SU-DHL-6 (cell line): ENCODE data around the gene GPC3.

Source experiments
- H2AFZ ChIP-seq: fragments of 200-600 bp; sonication (generic); 2 replicates; pipeline ENCODE4 v1.6.1; 2014; ENCODE audit warnings: low read depth, mild to moderate bottlenecking, moderate library complexity, mixed read lengths, antibody characterized with exemption, low read length; ENCODE audit not compliant: severe bottlenecking
- H3F3A ChIP-seq: fragments of 200-600 bp; shearing (Covaris generic); 2 replicates; pipeline ENCODE4 v1.6.0; 2016; ENCODE audit warnings: antibody characterized with exemption, mild to moderate bottlenecking; ENCODE audit not compliant: insufficient read depth
- H3K27ac ChIP-seq: fragments of 200-600 bp; sonication (generic); 2 replicates; pipeline ENCODE4 v1.5.1; 2016; ENCODE audit warnings: low read depth, mild to moderate bottlenecking, low read length, moderate library complexity, mixed read lengths
- H3K27me3 ChIP-seq: fragments of 200-600 bp; sonication (generic), shearing (Covaris generic); 2 replicates; pipeline ENCODE4 v1.6.0; 2014; ENCODE audit warnings: mild to moderate bottlenecking, low read length
- H3K36me3 ChIP-seq: fragments of 200-600 bp; sonication (generic); 2 replicates; pipeline ENCODE4 v1.6.1; 2014; ENCODE audit warnings: mild to moderate bottlenecking, low read length, mixed read lengths
- H3K4me2 ChIP-seq: fragments of 300-600, 200-600 bp; shearing (Covaris generic), sonication (generic); 2 replicates; pipeline ENCODE4 v1.6.0; 2014; ENCODE audit warnings: low read length, low read depth, mild to moderate bottlenecking; ENCODE audit not compliant: poor library complexity, severe bottlenecking
- H3K4me3 ChIP-seq: fragments of 200-600 bp; sonication (generic); 2 replicates; pipeline ENCODE4 v1.5.1; 2014; ENCODE audit warnings: antibody characterized with exemption, low read length, mild to moderate bottlenecking, mixed read lengths; ENCODE audit not compliant: insufficient read depth, poor library complexity, severe bottlenecking
- H3K79me2 ChIP-seq: fragments of 200-600 bp; sonication (generic); 2 replicates; pipeline ENCODE4 v1.6.1; 2014; ENCODE audit warnings: mild to moderate bottlenecking, low read length, moderate library complexity; ENCODE audit not compliant: insufficient read depth
- H3K9ac ChIP-seq: fragments of 200-600 bp; sonication (generic); 2 replicates; pipeline ENCODE4 v1.7.0; 2014; ENCODE audit warnings: mild to moderate bottlenecking, low read length
- H3K9me2 ChIP-seq: fragments of 200-600 bp; sonication (generic); replicated peaks from 2 replicates; pipeline ENCODE4 v1.6.1; 2014; ENCODE audit warnings: low read length; ENCODE audit not compliant: insufficient read depth
- H3K9me3 ChIP-seq: fragments of 200-600 bp; sonication (generic); 2 replicates; pipeline ENCODE4 v1.6.1; 2014; ENCODE audit warnings: low read length, mixed read lengths; ENCODE audit not compliant: insufficient read depth
- H4K20me1 ChIP-seq: fragments of 200-600 bp; sonication (generic); 2 replicates; pipeline ENCODE4 v1.6.1; 2014; ENCODE audit warnings: low read depth, mild to moderate bottlenecking, antibody characterized with exemption, low read length, moderate library complexity, mixed read lengths
- EZH2phosphoT487 ChIP-seq: fragments of 200-600 bp; sonication (generic), shearing (Covaris generic); conservative IDR thresholded peaks from 2 replicates; pipeline ENCODE4 v1.6.1; 2018; ENCODE audit warnings: mild to moderate bottlenecking, antibody characterized with exemption, low read length, moderate library complexity, mixed read lengths
- TF ChIP-seq, protein P1 (sequence below): fragments of 200-600 bp; sonication (generic); IDR thresholded peaks from one replicate; pipeline ENCODE4 v1.5.1; 2017; ENCODE audit warnings: antibody characterized with exemption, mild to moderate bottlenecking, low read length, moderate library complexity; ENCODE audit not compliant: insufficient read depth, poor library complexity, severe bottlenecking

Gene GPC3

DNA sequence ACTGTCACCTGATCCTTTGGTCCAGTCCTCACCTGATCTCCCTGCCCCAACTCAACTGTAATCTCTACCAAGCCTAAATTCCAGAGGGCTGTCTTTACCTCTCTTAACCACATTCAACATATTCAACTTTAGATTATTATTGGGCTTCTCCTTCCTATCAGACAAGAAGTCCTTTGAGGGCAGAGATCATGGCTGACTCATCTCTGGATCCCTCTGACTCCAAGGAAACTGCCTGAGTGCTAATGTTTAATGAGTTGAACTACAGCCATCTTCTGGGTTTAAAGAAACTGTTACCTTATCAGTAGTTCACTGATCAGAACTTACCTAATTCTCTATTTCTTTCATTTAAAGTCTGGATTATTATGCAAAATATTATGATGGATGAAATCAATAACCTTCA, 135.7 kb downstream of the GPC3 start:
- no peaks in the 10 kb centered on the region for H3F3A ChIP-seq
- H3K4me3 ChIP-seq, result no peak overlapping the region
- no peaks in the 10 kb centered on the region for H3K27me3 ChIP-seq
- no peak overlapping the region for H3K4me2 ChIP-seq
- H3K9ac ChIP-seq, result no peak overlapping the region
- no peaks in the 10 kb centered on the region for H3K79me2 ChIP-seq
- H3K36me3 ChIP-seq, result no peaks in the 10 kb centered on the region
- TF ChIP-seq EZH2phosphoT487, result no peak
- TF ChIP-seq, protein P1, sequence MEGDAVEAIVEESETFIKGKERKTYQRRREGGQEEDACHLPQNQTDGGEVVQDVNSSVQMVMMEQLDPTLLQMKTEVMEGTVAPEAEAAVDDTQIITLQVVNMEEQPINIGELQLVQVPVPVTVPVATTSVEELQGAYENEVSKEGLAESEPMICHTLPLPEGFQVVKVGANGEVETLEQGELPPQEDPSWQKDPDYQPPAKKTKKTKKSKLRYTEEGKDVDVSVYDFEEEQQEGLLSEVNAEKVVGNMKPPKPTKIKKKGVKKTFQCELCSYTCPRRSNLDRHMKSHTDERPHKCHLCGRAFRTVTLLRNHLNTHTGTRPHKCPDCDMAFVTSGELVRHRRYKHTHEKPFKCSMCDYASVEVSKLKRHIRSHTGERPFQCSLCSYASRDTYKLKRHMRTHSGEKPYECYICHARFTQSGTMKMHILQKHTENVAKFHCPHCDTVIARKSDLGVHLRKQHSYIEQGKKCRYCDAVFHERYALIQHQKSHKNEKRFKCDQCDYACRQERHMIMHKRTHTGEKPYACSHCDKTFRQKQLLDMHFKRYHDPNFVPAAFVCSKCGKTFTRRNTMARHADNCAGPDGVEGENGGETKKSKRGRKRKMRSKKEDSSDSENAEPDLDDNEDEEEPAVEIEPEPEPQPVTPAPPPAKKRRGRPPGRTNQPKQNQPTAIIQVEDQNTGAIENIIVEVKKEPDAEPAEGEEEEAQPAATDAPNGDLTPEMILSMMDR, result no peak
- H2AFZ ChIP-seq, result no peak overlapping the region
- H3K9me3 ChIP-seq, result no peaks in the 10 kb centered on the region
- no peak overlapping the region for H3K27ac ChIP-seq
- no peaks in the 10 kb centered on the region for H4K20me1 ChIP-seq
- H3K9me2 ChIP-seq, result no peaks in the 10 kb centered on the region

DNA sequence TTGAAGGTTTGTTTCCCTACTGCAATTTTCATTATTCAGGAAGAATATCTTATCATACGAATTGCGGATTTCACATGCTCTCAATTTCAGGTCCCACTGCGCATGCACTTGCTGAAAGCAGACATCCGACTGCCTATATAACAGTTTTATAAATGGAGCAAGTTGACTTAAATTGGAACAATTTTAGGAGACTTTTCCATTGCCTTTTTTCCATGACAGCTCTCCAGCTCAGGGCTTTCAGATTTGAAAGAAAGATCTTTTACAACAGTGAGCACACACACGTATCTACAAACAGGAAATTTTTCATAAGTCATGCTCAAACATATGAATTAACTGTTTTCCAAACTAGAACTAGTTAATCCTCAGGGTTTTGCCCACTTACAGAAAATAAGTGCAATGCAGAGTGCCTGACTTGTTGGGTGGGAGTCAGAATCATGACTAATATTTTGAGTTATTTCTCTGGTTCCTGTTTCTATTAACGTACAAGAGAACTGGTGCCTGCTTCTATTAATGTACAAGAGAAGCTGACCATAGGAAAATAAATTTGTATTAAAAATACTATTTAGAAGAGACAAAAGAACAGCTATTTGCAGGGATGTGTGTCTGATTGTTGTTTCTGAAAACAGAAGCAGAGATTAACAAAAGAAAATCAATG, 137.9 kb downstream of the GPC3 start:
- Histone ChIP-seq H3K9ac (no peak overlapping the region), H3K27me3 (no peaks in the 10 kb centered on the region), H3K4me2 (no peak overlapping the region), H2AFZ (no peak overlapping the region), H4K20me1 (no peaks in the 10 kb centered on the region), H3K36me3 (no peaks in the 10 kb centered on the region), H3K9me3 (no peaks in the 10 kb centered on the region), H3K79me2 (no peaks in the 10 kb centered on the region), H3K9me2 (no peaks in the 10 kb centered on the region), H3K4me3 (no peak overlapping the region), H3K27ac (no peak overlapping the region), H3F3A (no peaks in the 10 kb centered on the region)
- TF ChIP-seq EZH2phosphoT487, result no peak
- TF ChIP-seq, protein P1, result no peak

DNA sequence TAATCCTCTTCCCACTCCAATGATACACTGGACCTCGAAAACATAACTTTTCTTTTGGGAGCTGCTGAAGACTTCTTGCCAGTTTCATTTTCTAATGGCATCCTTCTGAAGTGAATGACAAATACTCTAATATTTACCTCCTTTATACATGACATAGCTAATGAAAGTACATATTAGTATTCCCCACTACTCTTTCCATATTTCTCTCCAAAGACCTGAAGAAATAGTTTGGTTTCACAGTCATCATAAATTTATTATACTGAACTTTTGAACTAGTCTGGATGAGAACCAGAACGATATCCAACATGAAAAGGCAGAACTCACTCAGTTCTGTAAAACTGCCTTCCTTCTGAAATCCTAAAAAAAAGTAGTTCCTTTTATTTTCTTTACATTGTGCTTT, 139.1 kb downstream of the GPC3 start:
- H3K4me2 ChIP-seq, result no peak overlapping the region
- TF ChIP-seq, protein P1, result no peak
- TF ChIP-seq EZH2phosphoT487, result no peak

More for the DNA sequence above, 139.1 kb downstream of the GPC3 start:
- Histone ChIP-seq H3K4me3 (no peak overlapping the region), H3K27ac (no peak overlapping the region), H3K27me3 (no peaks in the 10 kb centered on the region), H3K9ac (no peak overlapping the region), H3K79me2 (no peaks in the 10 kb centered on the region), H2AFZ (no peak overlapping the region), H3K9me2 (no peaks in the 10 kb centered on the region), H4K20me1 (no peaks in the 10 kb centered on the region), H3K9me3 (no peaks in the 10 kb centered on the region), H3K36me3 (no peaks in the 10 kb centered on the region), H3F3A (no peaks in the 10 kb centered on the region)
